ENCODE data around the gene NFAM1.

DNA sequence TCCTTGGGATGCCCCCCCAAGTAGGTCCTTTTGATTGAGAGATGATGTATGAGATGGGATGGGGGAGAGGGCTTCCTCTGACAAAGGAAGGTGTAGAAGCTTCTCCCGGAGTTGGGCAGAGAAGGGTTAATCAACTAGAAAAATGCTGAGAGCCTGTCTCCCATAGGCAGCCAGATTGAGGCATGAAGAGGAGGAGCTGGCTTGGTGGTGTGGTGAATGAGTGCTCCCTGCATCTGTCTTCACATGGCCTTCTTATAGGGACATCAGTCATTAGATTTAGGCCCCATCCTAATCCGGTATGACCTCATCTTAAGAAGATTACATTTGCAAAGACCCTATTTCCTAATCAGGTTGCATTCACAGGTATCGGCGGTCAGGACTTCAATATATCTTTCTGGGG lies 61.1 kb downstream of the NFAM1 start:
- TF ChIP-seq, protein P1, sequence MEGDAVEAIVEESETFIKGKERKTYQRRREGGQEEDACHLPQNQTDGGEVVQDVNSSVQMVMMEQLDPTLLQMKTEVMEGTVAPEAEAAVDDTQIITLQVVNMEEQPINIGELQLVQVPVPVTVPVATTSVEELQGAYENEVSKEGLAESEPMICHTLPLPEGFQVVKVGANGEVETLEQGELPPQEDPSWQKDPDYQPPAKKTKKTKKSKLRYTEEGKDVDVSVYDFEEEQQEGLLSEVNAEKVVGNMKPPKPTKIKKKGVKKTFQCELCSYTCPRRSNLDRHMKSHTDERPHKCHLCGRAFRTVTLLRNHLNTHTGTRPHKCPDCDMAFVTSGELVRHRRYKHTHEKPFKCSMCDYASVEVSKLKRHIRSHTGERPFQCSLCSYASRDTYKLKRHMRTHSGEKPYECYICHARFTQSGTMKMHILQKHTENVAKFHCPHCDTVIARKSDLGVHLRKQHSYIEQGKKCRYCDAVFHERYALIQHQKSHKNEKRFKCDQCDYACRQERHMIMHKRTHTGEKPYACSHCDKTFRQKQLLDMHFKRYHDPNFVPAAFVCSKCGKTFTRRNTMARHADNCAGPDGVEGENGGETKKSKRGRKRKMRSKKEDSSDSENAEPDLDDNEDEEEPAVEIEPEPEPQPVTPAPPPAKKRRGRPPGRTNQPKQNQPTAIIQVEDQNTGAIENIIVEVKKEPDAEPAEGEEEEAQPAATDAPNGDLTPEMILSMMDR (conservative IDR thresholded peaks at IDR 0.05; ENCODE audit: low read depth in 2 of 2): no peak
- no peak for TF ChIP-seq POLR2AphosphoS5 (IDR thresholded peaks at IDR 0.05; ENCODE audit: low read depth)
- no peak for TF ChIP-seq CREB1 (CRISPR knock-in tag; IDR thresholded peaks at IDR 0.05; ENCODE audit: low read depth)
- no peak for TF ChIP-seq EZH2 (IDR thresholded peaks at IDR 0.05; ENCODE audit: low read depth, unreplicated experiment)
- no peak for TF ChIP-seq ZNF331 (CRISPR knock-in tag; IDR thresholded peaks at IDR 0.05; ENCODE audit: low read depth)
- TF ChIP-seq, protein P2, sequence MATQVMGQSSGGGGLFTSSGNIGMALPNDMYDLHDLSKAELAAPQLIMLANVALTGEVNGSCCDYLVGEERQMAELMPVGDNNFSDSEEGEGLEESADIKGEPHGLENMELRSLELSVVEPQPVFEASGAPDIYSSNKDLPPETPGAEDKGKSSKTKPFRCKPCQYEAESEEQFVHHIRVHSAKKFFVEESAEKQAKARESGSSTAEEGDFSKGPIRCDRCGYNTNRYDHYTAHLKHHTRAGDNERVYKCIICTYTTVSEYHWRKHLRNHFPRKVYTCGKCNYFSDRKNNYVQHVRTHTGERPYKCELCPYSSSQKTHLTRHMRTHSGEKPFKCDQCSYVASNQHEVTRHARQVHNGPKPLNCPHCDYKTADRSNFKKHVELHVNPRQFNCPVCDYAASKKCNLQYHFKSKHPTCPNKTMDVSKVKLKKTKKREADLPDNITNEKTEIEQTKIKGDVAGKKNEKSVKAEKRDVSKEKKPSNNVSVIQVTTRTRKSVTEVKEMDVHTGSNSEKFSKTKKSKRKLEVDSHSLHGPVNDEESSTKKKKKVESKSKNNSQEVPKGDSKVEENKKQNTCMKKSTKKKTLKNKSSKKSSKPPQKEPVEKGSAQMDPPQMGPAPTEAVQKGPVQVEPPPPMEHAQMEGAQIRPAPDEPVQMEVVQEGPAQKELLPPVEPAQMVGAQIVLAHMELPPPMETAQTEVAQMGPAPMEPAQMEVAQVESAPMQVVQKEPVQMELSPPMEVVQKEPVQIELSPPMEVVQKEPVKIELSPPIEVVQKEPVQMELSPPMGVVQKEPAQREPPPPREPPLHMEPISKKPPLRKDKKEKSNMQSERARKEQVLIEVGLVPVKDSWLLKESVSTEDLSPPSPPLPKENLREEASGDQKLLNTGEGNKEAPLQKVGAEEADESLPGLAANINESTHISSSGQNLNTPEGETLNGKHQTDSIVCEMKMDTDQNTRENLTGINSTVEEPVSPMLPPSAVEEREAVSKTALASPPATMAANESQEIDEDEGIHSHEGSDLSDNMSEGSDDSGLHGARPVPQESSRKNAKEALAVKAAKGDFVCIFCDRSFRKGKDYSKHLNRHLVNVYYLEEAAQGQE (IDR thresholded peaks at IDR 0.05; ENCODE audit: unreplicated experiment): no peak

All from GM23338 (cell line).